ENCODE measurements around the gene GALNT6.

GRCh38 chr12:51407604-51408003, 16.4 kb upstream of the GALNT6 start:
- TF ChIP-seq EZH2phosphoT487 (IDR thresholded peaks at IDR 0.05; ENCODE audit: borderline replicate concordance, low read length) (no peak), CTCF (IDR thresholded peaks at IDR 0.05; ENCODE audit: low read depth, low read length, poor library complexity, severe bottlenecking) (no peak)

Data from DOHH2 (cell line).